Upper lobe of left lung (tissue), 4 donors: Measurements from ENCODE around the gene NAA35.

Source experiments
- EP300 ChIP-seq, 4 donors: sonication (generic); formaldehyde crosslinking; IDR thresholded peaks; one replicate each; pipeline ENCODE4 v1.5.1; 2017; ENCODE audit warnings: antibody characterized with exemption in 4 of 4, control low read depth in 2 of 4
- POLR2A ChIP-seq, 4 donors: fragments of 450-650 bp; IDR thresholded peaks; one replicate each; pipeline ENCODE4 v1.5.1; 2016 to 2017; ENCODE audit warnings: antibody characterized with exemption in 4 of 4, mild to moderate bottlenecking in 2 of 4
- POLR2AphosphoS5 ChIP-seq, 2 donors: sonication (generic); formaldehyde crosslinking; IDR thresholded peaks; one replicate each; pipeline ENCODE4 v1.5.1; 2017; ENCODE audit warnings: antibody characterized with exemption in 2 of 2
- TF ChIP-seq, protein P1 (sequence below), 6 experiments: fragments of 450-650 bp in 4 of 6; fragments of 200-600 bp in 2 of 6; sonication (generic) in 2 of 6; IDR thresholded peaks; one replicate each; pipeline ENCODE4 v1.5.1; 2016 to 2019; ENCODE audit warnings: antibody characterized with exemption in 6 of 6

DNA sequence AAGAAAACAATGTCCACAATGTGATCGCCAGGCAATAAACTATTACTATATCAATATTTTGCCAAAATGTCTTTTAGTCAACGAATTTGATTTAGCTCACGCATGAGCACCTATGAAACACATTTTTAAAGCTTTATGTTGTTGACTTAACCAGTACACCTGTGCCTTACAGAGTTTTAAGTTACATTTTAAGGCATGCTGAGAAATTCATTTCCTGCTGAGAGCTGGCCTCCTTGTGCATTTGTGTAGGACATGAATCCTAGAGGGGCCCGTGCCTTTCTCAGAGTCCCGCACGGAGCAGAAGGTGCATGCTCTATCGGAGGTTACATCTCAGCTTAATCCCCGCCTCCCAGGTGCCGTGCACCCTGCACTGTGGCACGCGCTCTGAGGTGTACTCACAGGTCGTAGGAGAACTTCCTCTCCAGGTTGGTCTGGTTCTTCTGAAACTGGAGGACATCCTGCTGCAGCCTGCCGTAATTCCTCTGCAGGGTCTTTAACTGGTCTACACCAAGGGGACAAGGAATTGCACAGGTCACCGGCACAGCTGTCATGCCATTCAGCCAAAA is 105.2 kb downstream of the NAA35 start:
- TF ChIP-seq, protein P1, sequence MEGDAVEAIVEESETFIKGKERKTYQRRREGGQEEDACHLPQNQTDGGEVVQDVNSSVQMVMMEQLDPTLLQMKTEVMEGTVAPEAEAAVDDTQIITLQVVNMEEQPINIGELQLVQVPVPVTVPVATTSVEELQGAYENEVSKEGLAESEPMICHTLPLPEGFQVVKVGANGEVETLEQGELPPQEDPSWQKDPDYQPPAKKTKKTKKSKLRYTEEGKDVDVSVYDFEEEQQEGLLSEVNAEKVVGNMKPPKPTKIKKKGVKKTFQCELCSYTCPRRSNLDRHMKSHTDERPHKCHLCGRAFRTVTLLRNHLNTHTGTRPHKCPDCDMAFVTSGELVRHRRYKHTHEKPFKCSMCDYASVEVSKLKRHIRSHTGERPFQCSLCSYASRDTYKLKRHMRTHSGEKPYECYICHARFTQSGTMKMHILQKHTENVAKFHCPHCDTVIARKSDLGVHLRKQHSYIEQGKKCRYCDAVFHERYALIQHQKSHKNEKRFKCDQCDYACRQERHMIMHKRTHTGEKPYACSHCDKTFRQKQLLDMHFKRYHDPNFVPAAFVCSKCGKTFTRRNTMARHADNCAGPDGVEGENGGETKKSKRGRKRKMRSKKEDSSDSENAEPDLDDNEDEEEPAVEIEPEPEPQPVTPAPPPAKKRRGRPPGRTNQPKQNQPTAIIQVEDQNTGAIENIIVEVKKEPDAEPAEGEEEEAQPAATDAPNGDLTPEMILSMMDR (IDR thresholded peaks at IDR 0.05): no peak
- no peak for TF ChIP-seq POLR2A (IDR thresholded peaks at IDR 0.05)
- TF ChIP-seq EP300 (IDR thresholded peaks at IDR 0.05): no peak
- no peak for TF ChIP-seq POLR2AphosphoS5 (IDR thresholded peaks at IDR 0.05)
